ENCODE results near the gene ZFC3H1.

GRCh38 chr12:71652656-71653055 lies 11.0 kb downstream of the ZFC3H1 start:
- TF ChIP-seq CTCF (IDR thresholded peaks at IDR 0.05), result no peak
- no peak for TF ChIP-seq EZH2phosphoT487 (IDR thresholded peaks at IDR 0.05)
